BLaER1 treated with 17β-estradiol and CSF1 and Interleukin-3, amounts not matched to agents 10 nM and 100 nM (cell line): ENCODE data around the gene IRF2.

Experiments
- H3K27ac ChIP-seq, 11 experiments: shearing (Covaris generic); formaldehyde crosslinking; 2 replicates each; pipeline ENCODE4 v1.8.1; 2022
- H3K27me3 ChIP-seq, 11 experiments: shearing (Covaris generic); formaldehyde crosslinking; 2 replicates each; pipeline ENCODE4 v1.8.1; 2022
- H3K36me3 ChIP-seq, 11 experiments: shearing (Covaris generic); formaldehyde crosslinking; 2 replicates each; pipeline ENCODE4 v1.8.1; 2022
- H3K4me1 ChIP-seq, 10 experiments: shearing (Covaris generic); formaldehyde crosslinking; 2 replicates each; pipeline ENCODE4 v1.8.1; 2022
- H3K4me2 ChIP-seq, 11 experiments: shearing (Covaris generic); formaldehyde crosslinking; 2 replicates each; pipeline ENCODE4 v1.8.1; 2022
- H3K4me3 ChIP-seq, 10 experiments: shearing (Covaris generic); formaldehyde crosslinking; 2 replicates each; pipeline ENCODE4 v1.8.1; 2022
- H3K9ac ChIP-seq, 11 experiments: shearing (Covaris generic); formaldehyde crosslinking; 2 replicates each; pipeline ENCODE4 v1.8.1; 2022
- H3K9me3 ChIP-seq, 11 experiments: shearing (Covaris generic); formaldehyde crosslinking; replicated peaks in 1 of 11; 2 replicates each; pipeline ENCODE4 v1.8.1; 2022
- H4K20me1 ChIP-seq, 11 experiments: shearing (Covaris generic); formaldehyde crosslinking; 2 replicates each; pipeline ENCODE4 v1.8.1; 2022
- Cebpa-rat ChIP-seq, 11 experiments: shearing (Covaris generic); IDR thresholded peaks; 2 replicates each; pipeline ENCODE4 v1.8.1; 2022

IRF2 gene

GRCh38 chr4:184474263-184475095, at the start of gene IRF2:
IRF2 (minus strand) TSS chr4:184474550; CDS start chr4:184429064, 45,486 bp downstream.
- Histone ChIP-seq H3K4me3 (peak within 1 kb of the TSS; percentile 79 to 97 (median 92)), H3K27me3 (no peaks in the 10 kb centered on the region), H3K36me3 (peaks cover 0 to 11% (median 3%) of the 10 kb centered on the region in 11 experiments; a peak in 8 of 22 replicates), H3K4me2 (peak within 1 kb of the TSS; percentile 87 to 99 (median 95)), H3K27ac (peak within 1 kb of the TSS; percentile 97 to 99 (median 98)), H4K20me1 (peaks cover 0 to 35% (median 24%) of the 10 kb centered on the region in 11 experiments; a peak in 16 of 22 replicates), H3K4me1 (peaks cover 52 to 67% (median 56%) of the 10 kb centered on the region in 10 experiments), H3K9me3 (no peaks in the 10 kb centered on the region), H3K9ac (peak within 1 kb of the TSS; percentile 98 to 99 (median 99))
- TF ChIP-seq Cebpa-rat (IDR thresholded peaks at IDR 0.05): peak; percentile 44 to 90 (median 87); a peak in 19 of 22 replicates

DNA sequence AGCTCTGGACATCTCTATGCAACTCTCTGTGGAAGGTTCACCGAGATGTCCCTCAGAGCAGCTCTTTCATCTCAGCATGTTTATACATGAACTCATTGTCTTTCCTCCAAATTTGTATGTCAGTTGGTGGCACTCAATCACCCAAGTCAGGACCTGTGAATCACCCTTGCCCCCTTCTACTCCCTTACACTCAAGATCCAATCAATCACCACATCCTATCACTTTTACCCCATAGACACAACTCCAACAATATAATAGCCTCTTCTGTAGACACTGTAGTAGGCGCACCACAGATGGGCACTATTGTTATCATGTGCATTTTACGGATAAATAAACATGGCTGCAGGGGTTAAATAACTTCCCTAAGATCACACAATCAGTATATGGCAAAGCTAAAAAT, 41.3 kb upstream of the IRF2 start:
- no peaks in the 10 kb centered on the region for H3K27me3 ChIP-seq
- no peak overlapping the region for H3K9ac ChIP-seq
- H3K4me1 ChIP-seq: peaks cover 0 to 44% (median 15%) of the 10 kb centered on the region in 10 experiments; a peak in 16 of 20 replicates
- no peak overlapping the region for H3K27ac ChIP-seq
- 0 out of 22 replicates have a peak, but pooled peaks cover 0 to 4% (median 0%) of the 10 kb centered on the region in 11 experiments for H3K36me3 ChIP-seq
- H3K4me3 ChIP-seq: no peak overlapping the region
- H4K20me1 ChIP-seq: no peaks in the 10 kb centered on the region
- no peak for TF ChIP-seq Cebpa-rat (IDR thresholded peaks at IDR 0.05)
- H3K4me2 ChIP-seq: peak overlapping the region in 3 of 11 experiments; percentile 58 to 76 (median 71); a peak in 4 of 22 replicates
- H3K9me3 ChIP-seq: peaks cover 14 to 27% (median 21%) of the 10 kb centered on the region in 11 experiments

DNA sequence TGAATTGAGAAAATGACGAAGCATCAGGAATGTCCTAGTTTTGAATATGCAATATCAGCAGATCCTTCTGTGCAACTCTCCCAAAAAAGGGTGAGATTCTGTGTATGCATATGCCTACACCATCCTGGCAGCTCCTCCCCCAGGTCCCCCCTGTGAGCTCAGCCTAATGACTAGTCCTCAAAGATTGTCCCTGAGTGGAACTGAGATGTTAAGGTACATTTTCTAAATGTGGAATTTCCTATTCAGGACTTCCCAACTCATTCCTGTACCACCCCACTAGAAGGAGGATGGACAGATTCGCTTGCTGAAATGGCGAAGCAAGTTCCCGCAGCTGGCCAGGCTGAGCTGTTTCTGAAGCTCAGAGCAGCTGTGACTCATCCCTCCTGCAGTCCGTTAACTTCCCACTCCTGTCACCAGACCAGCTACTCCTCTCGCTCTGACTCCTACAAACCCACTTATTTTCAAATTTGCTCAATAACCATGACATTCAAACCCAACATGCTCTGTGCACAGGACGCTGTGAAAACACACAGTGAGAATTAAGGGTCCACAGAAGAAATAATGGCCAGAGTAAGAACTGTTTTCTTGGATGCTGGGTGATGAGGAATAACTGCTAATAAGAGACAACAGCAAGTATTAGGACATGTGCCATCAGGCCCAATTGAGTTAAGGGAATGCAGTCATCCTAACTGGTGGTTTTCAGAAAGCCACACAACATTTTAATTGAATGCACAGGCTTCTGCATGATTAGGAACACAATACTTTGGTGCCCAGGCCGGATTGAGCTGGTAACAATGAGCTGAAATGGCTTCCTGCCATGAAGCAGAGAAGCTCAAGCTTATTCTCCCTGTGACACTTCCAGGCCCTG, 40.0 kb upstream of the IRF2 start:
- H4K20me1 ChIP-seq: no peaks in the 10 kb centered on the region
- 0 out of 22 replicates have a peak, but pooled peaks cover 0 to 4% (median 0%) of the 10 kb centered on the region in 11 experiments for H3K36me3 ChIP-seq
- H3K4me2 ChIP-seq: peak overlapping the region; percentile 7 to 76 (median 38); a peak in 19 of 22 replicates
- H3K4me3 ChIP-seq: no peak overlapping the region
- H3K9ac ChIP-seq: peak overlapping the region in 3 of 11 experiments; percentile 1 to 15 (median 3); a peak in 2 of 22 replicates
- H3K27me3 ChIP-seq: no peaks in the 10 kb centered on the region
- peaks cover 0 to 57% (median 15%) of the 10 kb centered on the region in 10 experiments; a peak in 16 of 20 replicates for H3K4me1 ChIP-seq
- peak overlapping the region in 9 of 11 experiments; percentile 8 to 55 (median 38); a peak in 10 of 22 replicates for H3K27ac ChIP-seq
- TF ChIP-seq Cebpa-rat (IDR thresholded peaks at IDR 0.05): no peak
- peaks cover 18 to 33% (median 25%) of the 10 kb centered on the region in 11 experiments for H3K9me3 ChIP-seq

GRCh38 chr4:184513802-184514120, 39.4 kb upstream of the IRF2 start:
- Histone ChIP-seq H3K36me3 (0 out of 22 replicates have a peak, but pooled peaks cover 0 to 2% (median 0%) of the 10 kb centered on the region in 11 experiments), H3K4me3 (no peak overlapping the region), H3K9me3 (peaks cover 12 to 36% (median 19%) of the 10 kb centered on the region in 11 experiments), H3K27me3 (no peaks in the 10 kb centered on the region), H3K9ac (no peak overlapping the region), H4K20me1 (no peaks in the 10 kb centered on the region), H3K27ac (peak overlapping the region in 2 of 11 experiments; percentile 42 to 55; a peak in 5 of 22 replicates), H3K4me2 (peak overlapping the region; percentile 7 to 76 (median 38); a peak in 16 of 22 replicates), H3K4me1 (peaks cover 0 to 57% (median 15%) of the 10 kb centered on the region in 10 experiments; a peak in 16 of 20 replicates)
- TF ChIP-seq Cebpa-rat (IDR thresholded peaks at IDR 0.05): no peak

DNA sequence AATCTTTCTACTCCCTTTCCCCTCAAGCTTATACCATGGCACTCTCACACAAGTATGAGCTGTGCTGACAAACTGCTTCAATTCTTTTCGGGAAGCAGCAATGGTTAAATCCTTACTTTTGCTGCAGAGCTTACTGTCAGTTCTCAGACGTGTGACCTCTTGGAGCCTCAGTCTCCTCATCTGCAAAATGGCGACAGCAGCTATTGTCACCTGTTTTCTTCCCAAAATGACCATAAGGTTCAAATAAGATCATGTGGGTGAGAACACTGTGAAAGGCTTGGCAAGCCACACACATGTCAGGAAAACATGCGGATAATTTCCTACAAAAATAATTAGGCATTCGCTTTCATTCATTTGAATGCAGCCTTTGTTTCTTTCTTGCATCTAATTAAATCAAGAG, 36.8 kb upstream of the IRF2 start:
- TF ChIP-seq Cebpa-rat (IDR thresholded peaks at IDR 0.05): no peak
- H3K27ac ChIP-seq: peak overlapping the region in 2 of 11 experiments; percentile 56; a peak in 3 of 22 replicates
- peak overlapping the region in 3 of 11 experiments; percentile 40 to 72 (median 57); a peak in 5 of 22 replicates for H3K4me2 ChIP-seq
- H3K4me3 ChIP-seq: no peak overlapping the region
- no peaks in the 10 kb centered on the region for H3K36me3 ChIP-seq
- no peak overlapping the region for H3K9ac ChIP-seq
- H3K27me3 ChIP-seq: no peaks in the 10 kb centered on the region
- peaks cover 0 to 19% (median 10%) of the 10 kb centered on the region in 11 experiments; a peak in 12 of 22 replicates for H3K9me3 ChIP-seq
- peaks cover 4 to 71% (median 24%) of the 10 kb centered on the region in 10 experiments; a peak in 19 of 20 replicates for H3K4me1 ChIP-seq
- H4K20me1 ChIP-seq: no peaks in the 10 kb centered on the region

- Histone ChIP-seq H3K36me3 (no peaks in the 10 kb centered on the region), H4K20me1 (no peaks in the 10 kb centered on the region), H3K4me1 (peaks cover 7 to 70% (median 29%) of the 10 kb centered on the region in 10 experiments; a peak in 19 of 20 replicates), H3K9me3 (peaks cover 0 to 19% (median 10%) of the 10 kb centered on the region in 11 experiments; a peak in 12 of 22 replicates), H3K9ac (no peak overlapping the region), H3K4me3 (no peak overlapping the region), H3K4me2 (peak overlapping the region in 4 of 11 experiments; percentile 11 to 72 (median 48); a peak in 6 of 22 replicates), H3K27me3 (no peaks in the 10 kb centered on the region), H3K27ac (peak overlapping the region in 5 of 11 experiments; percentile 19 to 56 (median 41); a peak in 7 of 22 replicates)
- no peak for TF ChIP-seq Cebpa-rat (IDR thresholded peaks at IDR 0.05)
These were observed 36.1 kb upstream of the IRF2 start for GRCh38 chr4:184510401-184510800.

- peak overlapping the region in 1 of 11 experiments; percentile 43; a peak in 2 of 22 replicates for H3K27ac ChIP-seq
- TF ChIP-seq Cebpa-rat (IDR thresholded peaks at IDR 0.05): no peak
- H3K9ac ChIP-seq: no peak overlapping the region
- H3K27me3 ChIP-seq: no peaks in the 10 kb centered on the region
- H3K36me3 ChIP-seq: no peaks in the 10 kb centered on the region
- no peaks in the 10 kb centered on the region for H4K20me1 ChIP-seq
- H3K4me1 ChIP-seq: peaks cover 31 to 66% (median 41%) of the 10 kb centered on the region in 10 experiments
- peaks cover 0 to 19% (median 10%) of the 10 kb centered on the region in 11 experiments; a peak in 12 of 22 replicates for H3K9me3 ChIP-seq
- H3K4me3 ChIP-seq: no peak overlapping the region
- H3K4me2 ChIP-seq: peak overlapping the region in 10 of 11 experiments; percentile 1 to 81 (median 42); a peak in 15 of 22 replicates
These were observed 32.3 kb upstream of the IRF2 start for GRCh38 chr4:184506527-184507121.

- H3K4me2 ChIP-seq: peak overlapping the region; percentile 80 to 92 (median 85)
These were observed 30.0 kb upstream of the IRF2 start for GRCh38 chr4:184504385-184504784.

More at GRCh38 chr4:184504385-184504784, 30.0 kb upstream of the IRF2 start:
- Histone ChIP-seq H3K4me1 (peaks cover 31 to 51% (median 41%) of the 10 kb centered on the region in 10 experiments), H3K9me3 (peaks cover 0 to 13% (median 2%) of the 10 kb centered on the region in 11 experiments; a peak in 11 of 22 replicates), H3K36me3 (no peaks in the 10 kb centered on the region), H4K20me1 (no peaks in the 10 kb centered on the region), H3K27ac (peak overlapping the region in 10 of 11 experiments; percentile 11 to 81 (median 66); a peak in 19 of 22 replicates), H3K27me3 (no peaks in the 10 kb centered on the region), H3K4me3 (peak overlapping the region in 2 of 10 experiments; percentile 18 to 33; a peak in 1 of 20 replicates), H3K9ac (peak overlapping the region in 8 of 11 experiments; percentile 14 to 60 (median 38); a peak in 14 of 22 replicates)
- no peak for TF ChIP-seq Cebpa-rat (IDR thresholded peaks at IDR 0.05)
